ENCODE results near the gene RPLP2. TPM values are rescaled to one million over a fixed set of nuclear protein-coding genes. Genes with fewer than 3 reads are reported as not detected.
A peak's percentile ranks its signal among the peaks of the same experiment; 100 is the strongest.

RPLP2 gene
- total and polyA plus RNA-seq, 2 of the 4 experiments (the other 2 are of a cell fraction) = 59.9 to 1,897 TPM

GRCh38 chr11:839875-840617 is 30.3 kb downstream of the RPLP2 start:
- no peak for DNase-seq
- ChIA-PET CTCF (interaction anchor here (0.6 to 1.0 kb wide), 2 partner anchors 8 to 602 kb away, joined by 3 read pairs; no protein-coding TSS in a partner anchor), POLR2A (ENCODE audit: unreplicated experiment) (no interaction called here)
- Histone ChIP-seq H3K4me1 (ENCODE audit: control insufficient read depth, insufficient read depth, low read length) (peaks cover 22% of the 10 kb centered on the region), H2BK120ac (ENCODE audit: low read depth, low read length) (no peak overlapping the region), H4K5ac (ENCODE audit: low read depth, low read length) (no peak overlapping the region), H3K56ac (ENCODE audit: extremely low read depth, insufficient read depth, low read length) (no peak overlapping the region), H3K9me1 (ENCODE audit: insufficient read depth, low read length) (peaks cover 22% of the 10 kb centered on the region), H3K9me3 (ENCODE audit: control insufficient read depth, insufficient read depth, low read length) (no peaks in the 10 kb centered on the region), H3K36me3 (ENCODE audit: control insufficient read depth, insufficient read depth, low read length) (peaks cover 52% of the 10 kb centered on the region), H3K27me3 (ENCODE audit: control insufficient read depth, insufficient read depth, low read length) (no peaks in the 10 kb centered on the region), H3K9ac (ENCODE audit: low read depth, low read length) (no peak overlapping the region; the same call in 1 of the 2 replicates), H4K91ac (ENCODE audit: insufficient read depth, low read depth, low read length) (no peak overlapping the region), H4K8ac (ENCODE audit: low read depth in 2 of 2, low read length in 2 of 2) (0 out of 4 replicates have a peak overlapping the region, but pooled peaks of 1 of the 2 experiments have one; percentile 28), H3K18ac (ENCODE audit: low read depth, low read length) (no peak overlapping the region), H2AFZ (replicated peaks; ENCODE audit: low read length, poor library complexity) (peak overlapping the region; percentile 15), H3K4me2 (ENCODE audit: low read depth, low read length) (peak overlapping the region; percentile 87; the same call in 1 of the 2 replicates), H2BK5ac (ENCODE audit: low read depth, low read length, poor library complexity, severe bottlenecking) (no peak overlapping the region), H3K4ac (ENCODE audit: low read depth, low read length) (no peak overlapping the region), H2AK5ac (ENCODE audit: low read depth, low read length) (no peak overlapping the region), H3K4me3 (ENCODE audit: insufficient read depth, low read depth, low read length) (no peak overlapping the region), H3K14ac (replicated peaks; ENCODE audit: low read depth, low read length) (no peak overlapping the region), H2BK15ac (ENCODE audit: low read depth, low read length) (no peak overlapping the region), H2AK9ac (replicated peaks; ENCODE audit: low read depth, low read length, poor library complexity) (peak overlapping the region; percentile 34), H3K79me1 (ENCODE audit: low read depth in 1 of 2, low read length in 2 of 2) (peaks cover 16 to 67% of the 10 kb centered on the region in 2 experiments; a peak in 3 of 4 replicates), H3K27ac (ENCODE audit: insufficient read depth, low read length) (0 out of 2 replicates have a peak overlapping the region, but pooled peaks have one; percentile 4), H3K23ac (ENCODE audit: low read depth, low read length) (peak overlapping the region; percentile 72; the same call in 1 of the 2 replicates), H4K20me1 (ENCODE audit: insufficient read depth, low read length) (peaks cover 71% of the 10 kb centered on the region), H2BK20ac (ENCODE audit: low read depth, low read length) (no peak overlapping the region)
- dilution Hi-C loops (cut with HindIII; ENCODE audit: low sequenced_read_pairs, unreplicated experiment) = no loop called here
- no peak for ATAC-seq (ENCODE audit: low read depth)
- in situ Hi-C loops (cut with MboI; ENCODE audit: low sequenced_read_pairs) = no loop called here
- TSS peak; percentile 66 for BruUV-seq (replicated peaks)
- intact Hi-C loops (cut with micrococcal nuclease) = loop anchor here (10.0 kb wide), 1 partner anchor 215 kb away; no protein-coding TSS in a partner anchor
- 90% methylated on average over 11 of the region's 25 CpGs; no CpG with 5 or more reads in 1 of the 2 experiments for WGBS, 2 experiments (ENCODE audit: extremely low coverage in 2 of 2, insufficient read length in 1 of 2)
- TF ChIP-seq RFX5 (IDR thresholded peaks at IDR 0.05; ENCODE audit: low read depth, low read length) = no peak
- no peak for TF ChIP-seq MXI1 (IDR thresholded peaks at IDR 0.05; ENCODE audit: borderline replicate concordance, low read depth, low read length)
- no peak for TF ChIP-seq RCOR1 (IDR thresholded peaks at IDR 0.05; ENCODE audit: insufficient replicate concordance, low read length)
- 0 out of 2 replicates have a peak, but pooled peaks have one; percentile 4 for TF ChIP-seq RAD21 (IDR thresholded peaks at IDR 0.05; ENCODE audit: low read length)
- no peak for TF ChIP-seq FOS (IDR thresholded peaks at IDR 0.05; ENCODE audit: low read depth, low read length)
- TF ChIP-seq CTCF (conservative IDR thresholded peaks at IDR 0.05; ENCODE audit: low read depth, low read length) = peak; percentile 32
- no peak for TF ChIP-seq CHD1 (IDR thresholded peaks at IDR 0.05; ENCODE audit: low read depth, low read length)
